Tongue (tissue), 1 donor: ENCODE measurements around the gene FPGT. TPM values are rescaled to one million over a fixed set of nuclear protein-coding genes. Genes with fewer than 3 reads are reported as not detected.

Source experiments
- total RNA-seq: library from RNA; depleted of rRNA; stranded (reverse); fragments of >200 nt; gene quantifications from one replicate; pipeline ENCODE4 v1.2.3, GENCODE V29; 2014

The FPGT gene
- total RNA-seq, 1 donor from 2014 or later: 31.1 TPM

Other genes with a start within 250 kb of the FPGT start
- 0.41 TPM for gene LRRIQ3, start 66 bp upstream of the FPGT start, total RNA-seq
- 2.7 TPM for gene TNNI3K, start 37.1 kb downstream of the FPGT start, total RNA-seq